ENCODE data around the gene CST1.

GRCh38 chr20:23794841-23795240, 44.1 kb upstream of the CST1 start:
- TF ChIP-seq CTCF (IDR thresholded peaks at IDR 0.05): no peak
- no peak for TF ChIP-seq EZH2 (IDR thresholded peaks at IDR 0.05)
- no peak for TF ChIP-seq EZH2phosphoT487 (IDR thresholded peaks at IDR 0.05)
